SK-N-SH treated with all-trans-retinoic acid at 6 μM for 48 hours (cell line): ENCODE data around the gene SMARCA2.

ENCODE experiments used
- ATAC-seq: fragments of 200-7000 bp; cut with Tn5 transposase; 3 replicates; pipeline ENCODE4 v1.9.1; 2020; ENCODE audit warnings: mild to moderate bottlenecking, moderate library complexity
- ARNTL ChIP-seq: fragments of 450-650 bp; formaldehyde crosslinking; IDR thresholded peaks from 2 replicates; pipeline ENCODE4 v1.5.0; 2020; ENCODE audit warnings: low read depth, mild to moderate bottlenecking, moderate library complexity, borderline replicate concordance
- BACH2 ChIP-seq: fragments of 250-450 bp; sonication (Bioruptor Pico); IDR thresholded peaks from 2 replicates; pipeline ENCODE4 v1.9.0; 2021; ENCODE audit warnings: mild to moderate bottlenecking, borderline replicate concordance
- CSDC2 ChIP-seq: fragments of 250-450 bp; sonication (Bioruptor Pico); IDR thresholded peaks from 2 replicates; pipeline ENCODE4 v1.5.0; 2020; ENCODE audit warnings: mild to moderate bottlenecking, moderate library complexity
- CSRNP3 ChIP-seq: fragments of 250-450 bp; sonication (Bioruptor Pico); IDR thresholded peaks from 2 replicates; pipeline ENCODE4 v1.5.1; 2021; ENCODE audit warnings: mild to moderate bottlenecking, moderate library complexity
- GLIS3 ChIP-seq: fragments of 250-450 bp; sonication (Bioruptor Pico); IDR thresholded peaks from 2 replicates; pipeline ENCODE4 v1.5.0; 2020; ENCODE audit warnings: mild to moderate bottlenecking, moderate library complexity
- ISL1 ChIP-seq: fragments of 250-450 bp; sonication (Bioruptor Pico); IDR thresholded peaks from 2 replicates; pipeline ENCODE4 v2.1.2; 2022; ENCODE audit warnings: mild to moderate bottlenecking, moderate library complexity
- OSR1 ChIP-seq: fragments of 250-450 bp; sonication (Bioruptor Pico); IDR thresholded peaks from 2 replicates; pipeline ENCODE4 v1.8.0; 2022; ENCODE audit warnings: moderate library complexity, mild to moderate bottlenecking, inconsistent platforms
- PPARA ChIP-seq: fragments of 250-450 bp; sonication (Bioruptor Pico); IDR thresholded peaks from 2 replicates; pipeline ENCODE4 v1.5.0; 2020; ENCODE audit warnings: mild to moderate bottlenecking, borderline replicate concordance
- RARB ChIP-seq: fragments of 250-450 bp; sonication (Bioruptor Pico); IDR thresholded peaks from 2 replicates; pipeline ENCODE4 v1.8.0; 2021; ENCODE audit warnings: mild to moderate bottlenecking, moderate library complexity
- SNAI2 ChIP-seq: fragments of 250-450 bp; sonication (Bioruptor Pico); IDR thresholded peaks from 2 replicates; pipeline ENCODE4 v1.5.0; 2020; ENCODE audit warnings: mild to moderate bottlenecking, moderate library complexity
- TCF4 ChIP-seq: fragments of 250-450 bp; sonication (Bioruptor Pico); IDR thresholded peaks from 2 replicates; pipeline ENCODE4 v1.8.0; 2021; ENCODE audit warnings: mild to moderate bottlenecking, moderate library complexity, borderline replicate concordance
- TOX ChIP-seq: fragments of 250-450 bp; sonication (Bioruptor Pico); IDR thresholded peaks from 2 replicates; pipeline ENCODE4 v1.8.0; 2021; ENCODE audit warnings: mild to moderate bottlenecking, moderate library complexity, borderline replicate concordance
- ZFP3 ChIP-seq: fragments of 250-450 bp; sonication (Bioruptor Pico); IDR thresholded peaks from 2 replicates; pipeline ENCODE4 v1.5.0; 2020; ENCODE audit warnings: mild to moderate bottlenecking, moderate library complexity
- ZFP30 ChIP-seq: fragments of 450-650 bp; formaldehyde crosslinking; IDR thresholded peaks from 2 replicates; pipeline ENCODE4 v1.5.0; 2022; ENCODE audit warnings: mild to moderate bottlenecking, moderate library complexity
- ZNF565 ChIP-seq: fragments of 450-650 bp; formaldehyde crosslinking; conservative IDR thresholded peaks from 2 replicates; pipeline ENCODE4 v1.5.0; 2020; ENCODE audit warnings: low read depth, mild to moderate bottlenecking, moderate library complexity
- ZNF8 ChIP-seq: fragments of 450-650 bp; formaldehyde crosslinking; IDR thresholded peaks from 2 replicates; pipeline ENCODE4 v1.5.0; 2020; ENCODE audit warnings: mild to moderate bottlenecking, moderate library complexity
- TF ChIP-seq, protein P1 (sequence below): fragments of 250-450 bp; sonication (Bioruptor Pico); IDR thresholded peaks from 2 replicates; pipeline ENCODE4 v1.8.0; 2020; ENCODE audit warnings: mild to moderate bottlenecking, moderate library complexity, borderline replicate concordance
- TF ChIP-seq, protein P2 (sequence below): fragments of 250-450 bp; sonication (Bioruptor Pico); IDR thresholded peaks from 2 replicates; pipeline ENCODE4 v1.5.0; 2020; ENCODE audit warnings: mild to moderate bottlenecking, moderate library complexity
- TF ChIP-seq, protein P3 (sequence below): fragments of 250-450 bp; sonication (Bioruptor Pico); IDR thresholded peaks from 2 replicates; pipeline ENCODE4 v1.5.1; 2020; ENCODE audit warnings: low read depth, mild to moderate bottlenecking, moderate library complexity

The SMARCA2 gene

DNA sequence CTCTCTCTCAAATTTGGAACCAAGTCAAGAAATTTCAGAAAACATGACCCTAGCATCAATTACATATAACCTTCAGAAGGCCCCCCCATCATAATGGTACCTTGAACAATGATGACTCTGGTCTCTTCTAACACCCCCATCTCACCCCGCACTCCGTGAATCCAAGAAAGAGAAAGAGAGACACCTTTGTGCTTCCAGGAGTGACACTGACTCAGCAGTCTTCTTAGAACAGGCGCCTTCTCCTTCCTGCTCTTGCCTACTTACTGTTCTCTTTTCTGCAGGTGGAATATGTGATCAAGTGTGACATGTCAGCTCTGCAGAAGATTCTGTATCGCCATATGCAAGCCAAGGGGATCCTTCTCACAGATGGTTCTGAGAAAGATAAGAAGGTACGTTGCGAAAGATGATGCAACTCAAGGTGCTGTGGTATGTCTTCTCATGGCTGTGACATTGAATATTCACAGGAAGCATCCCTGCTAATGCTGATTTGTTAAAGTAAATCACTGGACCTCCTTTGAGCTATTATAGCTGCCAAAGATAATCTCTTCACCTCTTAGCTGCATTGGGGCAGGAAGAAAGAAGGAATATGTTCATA is 81.3 kb downstream of the SMARCA2 start:
- TF ChIP-seq OSR1 (CRISPR knock-in tag) = no peak
- TF ChIP-seq RARB = no peak
- TF ChIP-seq TOX (CRISPR knock-in tag) = no peak
- TF ChIP-seq, protein P1, sequence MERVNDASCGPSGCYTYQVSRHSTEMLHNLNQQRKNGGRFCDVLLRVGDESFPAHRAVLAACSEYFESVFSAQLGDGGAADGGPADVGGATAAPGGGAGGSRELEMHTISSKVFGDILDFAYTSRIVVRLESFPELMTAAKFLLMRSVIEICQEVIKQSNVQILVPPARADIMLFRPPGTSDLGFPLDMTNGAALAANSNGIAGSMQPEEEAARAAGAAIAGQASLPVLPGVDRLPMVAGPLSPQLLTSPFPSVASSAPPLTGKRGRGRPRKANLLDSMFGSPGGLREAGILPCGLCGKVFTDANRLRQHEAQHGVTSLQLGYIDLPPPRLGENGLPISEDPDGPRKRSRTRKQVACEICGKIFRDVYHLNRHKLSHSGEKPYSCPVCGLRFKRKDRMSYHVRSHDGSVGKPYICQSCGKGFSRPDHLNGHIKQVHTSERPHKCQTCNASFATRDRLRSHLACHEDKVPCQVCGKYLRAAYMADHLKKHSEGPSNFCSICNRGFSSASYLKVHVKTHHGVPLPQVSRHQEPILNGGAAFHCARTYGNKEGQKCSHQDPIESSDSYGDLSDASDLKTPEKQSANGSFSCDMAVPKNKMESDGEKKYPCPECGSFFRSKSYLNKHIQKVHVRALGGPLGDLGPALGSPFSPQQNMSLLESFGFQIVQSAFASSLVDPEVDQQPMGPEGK = no peak
- TF ChIP-seq, protein P2, sequence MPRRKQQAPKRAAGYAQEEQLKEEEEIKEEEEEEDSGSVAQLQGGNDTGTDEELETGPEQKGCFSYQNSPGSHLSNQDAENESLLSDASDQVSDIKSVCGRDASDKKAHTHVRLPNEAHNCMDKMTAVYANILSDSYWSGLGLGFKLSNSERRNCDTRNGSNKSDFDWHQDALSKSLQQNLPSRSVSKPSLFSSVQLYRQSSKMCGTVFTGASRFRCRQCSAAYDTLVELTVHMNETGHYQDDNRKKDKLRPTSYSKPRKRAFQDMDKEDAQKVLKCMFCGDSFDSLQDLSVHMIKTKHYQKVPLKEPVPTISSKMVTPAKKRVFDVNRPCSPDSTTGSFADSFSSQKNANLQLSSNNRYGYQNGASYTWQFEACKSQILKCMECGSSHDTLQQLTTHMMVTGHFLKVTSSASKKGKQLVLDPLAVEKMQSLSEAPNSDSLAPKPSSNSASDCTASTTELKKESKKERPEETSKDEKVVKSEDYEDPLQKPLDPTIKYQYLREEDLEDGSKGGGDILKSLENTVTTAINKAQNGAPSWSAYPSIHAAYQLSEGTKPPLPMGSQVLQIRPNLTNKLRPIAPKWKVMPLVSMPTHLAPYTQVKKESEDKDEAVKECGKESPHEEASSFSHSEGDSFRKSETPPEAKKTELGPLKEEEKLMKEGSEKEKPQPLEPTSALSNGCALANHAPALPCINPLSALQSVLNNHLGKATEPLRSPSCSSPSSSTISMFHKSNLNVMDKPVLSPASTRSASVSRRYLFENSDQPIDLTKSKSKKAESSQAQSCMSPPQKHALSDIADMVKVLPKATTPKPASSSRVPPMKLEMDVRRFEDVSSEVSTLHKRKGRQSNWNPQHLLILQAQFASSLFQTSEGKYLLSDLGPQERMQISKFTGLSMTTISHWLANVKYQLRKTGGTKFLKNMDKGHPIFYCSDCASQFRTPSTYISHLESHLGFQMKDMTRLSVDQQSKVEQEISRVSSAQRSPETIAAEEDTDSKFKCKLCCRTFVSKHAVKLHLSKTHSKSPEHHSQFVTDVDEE (CRISPR knock-in tag) = no peak
- no peak for TF ChIP-seq GLIS3 (CRISPR knock-in tag)
- no peak for TF ChIP-seq ZNF565 (CRISPR knock-in tag)
- TF ChIP-seq ZFP3 (CRISPR knock-in tag) = no peak
- no peak for TF ChIP-seq SNAI2 (CRISPR knock-in tag)
- TF ChIP-seq TCF4 (CRISPR knock-in tag) = no peak
- TF ChIP-seq, protein P3, sequence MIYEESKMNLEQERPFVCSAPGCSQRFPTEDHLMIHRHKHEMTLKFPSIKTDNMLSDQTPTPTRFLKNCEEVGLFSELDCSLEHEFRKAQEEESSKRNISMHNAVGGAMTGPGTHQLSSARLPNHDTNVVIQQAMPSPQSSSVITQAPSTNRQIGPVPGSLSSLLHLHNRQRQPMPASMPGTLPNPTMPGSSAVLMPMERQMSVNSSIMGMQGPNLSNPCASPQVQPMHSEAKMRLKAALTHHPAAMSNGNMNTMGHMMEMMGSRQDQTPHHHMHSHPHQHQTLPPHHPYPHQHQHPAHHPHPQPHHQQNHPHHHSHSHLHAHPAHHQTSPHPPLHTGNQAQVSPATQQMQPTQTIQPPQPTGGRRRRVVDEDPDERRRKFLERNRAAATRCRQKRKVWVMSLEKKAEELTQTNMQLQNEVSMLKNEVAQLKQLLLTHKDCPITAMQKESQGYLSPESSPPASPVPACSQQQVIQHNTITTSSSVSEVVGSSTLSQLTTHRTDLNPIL (CRISPR knock-in tag) = no peak
- TF ChIP-seq, all 23 proteins: peak for 0
- ATAC-seq = no peak

- no peak for ATAC-seq
- TF ChIP-seq ZFP3 (CRISPR knock-in tag) (no peak), CSDC2 (CRISPR knock-in tag) (no peak), BACH2 (no peak)
These were observed 91.5 kb downstream of the SMARCA2 start for GRCh38 chr9:2106666-2107065.

- ATAC-seq = no peak
- no peak for TF ChIP-seq TCF4 (CRISPR knock-in tag)
- no peak for TF ChIP-seq ZNF565 (CRISPR knock-in tag)
- TF ChIP-seq TOX (CRISPR knock-in tag) = no peak
- TF ChIP-seq CSDC2 (CRISPR knock-in tag) = no peak
- TF ChIP-seq SNAI2 (CRISPR knock-in tag) = no peak
These were observed 92.8 kb downstream of the SMARCA2 start for GRCh38 chr9:2107906-2108451.

GRCh38 chr9:2109069-2109650 is 94.0 kb downstream of the SMARCA2 start:
- TF ChIP-seq ZFP3 (CRISPR knock-in tag) (no peak), RARB (no peak), GLIS3 (CRISPR knock-in tag) (no peak), TCF4 (CRISPR knock-in tag) (no peak), SNAI2 (CRISPR knock-in tag) (no peak), ZFP30 (CRISPR knock-in tag) (no peak), ISL1 (no peak), OSR1 (CRISPR knock-in tag) (no peak), BACH2 (no peak), ARNTL (CRISPR knock-in tag) (no peak), ZNF565 (CRISPR knock-in tag) (no peak), PPARA (CRISPR knock-in tag) (no peak), CSRNP3 (CRISPR knock-in tag) (no peak), ZNF8 (no peak)
- TF ChIP-seq, protein P2 (CRISPR knock-in tag) = no peak
- TF ChIP-seq, protein P3 (CRISPR knock-in tag) = no peak
- no peak for ATAC-seq
